Activated CD8-positive, alpha-beta memory T cell treated with anti-CD3 and anti-CD28 coated beads for 36 hours (primary cell): ENCODE measurements around the gene DHPS. TPM values are rescaled to one million over a fixed set of nuclear protein-coding genes. Genes with fewer than 3 reads are reported as not detected.
"Not testable (repeated sequence)": the region's sequence is repeated elsewhere in the genome, so short reads cannot be mapped to it uniquely, and the experiment has no call there.

Experiments
- CTCF ChIA-PET: fragments of 350-600 bp; sonication (Branson Sonifier 250); formaldehyde crosslinking; loops from one replicate; lab custom pipeline; 2021; ENCODE audit warnings: antibody characterized with exemption; lab: Charles Lee
- POLR2A ChIA-PET: fragments of 350-600 bp; sonication (Branson Sonifier 250); formaldehyde crosslinking; loops from one replicate; lab custom pipeline; 2021; ENCODE audit warnings: antibody characterized with exemption; lab: Charles Lee
- total RNA-seq, 2 experiments: library from RNA; stranded (reverse); gene quantifications; one replicate each; pipeline ENCODE4 v1.2.3, GENCODE V29; 2021

DHPS gene
- total RNA-seq, 2 experiments from 2014 or later = 100 to 106 TPM

- POLR2A ChIA-PET = interaction anchor here (1.3 kb wide), 1 partner anchor 8 kb away, joined by 4 read pairs; no protein-coding TSS in a partner anchor
- CTCF ChIA-PET = interaction anchor here (0.6 kb wide), 1 partner anchor 59 kb away, joined by 3 read pairs; no protein-coding TSS in a partner anchor
Observed at GRCh38 chr19:12713304-12713703, 31.6 kb upstream of the DHPS start.

GRCh38 chr19:12712077-12712476, 30.4 kb upstream of the DHPS start:
- POLR2A ChIA-PET = not testable (repeated sequence)
- CTCF ChIA-PET = interaction anchor here (0.7 to 0.9 kb wide), 3 partner anchors 30 to 85 kb away, joined by 3 to 4 read pairs (median 3); no protein-coding TSS in a partner anchor

GRCh38 chr19:12711187-12711586, 29.5 kb upstream of the DHPS start:
- ChIA-PET POLR2A (interaction anchor here (1.9 kb wide), 1 partner anchor 14 kb away, joined by 5 read pairs; the partner anchor contains the start of gene FBXW9), CTCF (interaction anchor here (0.6 to 0.7 kb wide), 2 partner anchors 11 to 92 kb away, joined by 3 read pairs; no protein-coding TSS in a partner anchor)

- ChIA-PET POLR2A (interaction anchor here (0.6 kb wide), 1 partner anchor 84 kb away, joined by 3 read pairs; no protein-coding TSS in a partner anchor), CTCF (interaction anchor here (1.1 to 1.6 kb wide), 2 partner anchors 11 to 52 kb away, joined by 3 to 4 read pairs; no protein-coding TSS in a partner anchor)
Observed at GRCh38 chr19:12708641-12709040, 27.0 kb upstream of the DHPS start.

- ChIA-PET CTCF (interaction anchor here (0.7 to 2.0 kb wide), 3 partner anchors 12 to 142 kb away, joined by 3 to 6 read pairs (median 4); no protein-coding TSS in a partner anchor), POLR2A (no interaction called here)
Observed at GRCh38 chr19:12706332-12706718, 24.6 kb upstream of the DHPS start.

- ChIA-PET POLR2A (no interaction called here), CTCF (interaction anchor here (0.7 to 2.0 kb wide), 3 partner anchors 12 to 142 kb away, joined by 3 to 6 read pairs (median 4); no protein-coding TSS in a partner anchor)
Observed at GRCh38 chr19:12705654-12706331, 24.1 kb upstream of the DHPS start.

GRCh38 chr19:12705169-12705568, 23.5 kb upstream of the DHPS start:
- ChIA-PET POLR2A (no interaction called here), CTCF (no interaction called here)

GRCh38 chr19:12703046-12703445, 21.4 kb upstream of the DHPS start:
- ChIA-PET CTCF (no interaction called here), POLR2A (no interaction called here)

- ChIA-PET POLR2A (no interaction called here), CTCF (no interaction called here)
Observed at GRCh38 chr19:12701596-12702282, 20.1 kb upstream of the DHPS start.

- CTCF ChIA-PET = no interaction called here
- POLR2A ChIA-PET = no interaction called here
Observed at GRCh38 chr19:12698138-12698537, 16.5 kb upstream of the DHPS start.

GRCh38 chr19:12697425-12697824, 15.7 kb upstream of the DHPS start:
- CTCF ChIA-PET = interaction anchor here (0.7 to 1.6 kb wide), 5 partner anchors 11 to 60 kb away, joined by 3 to 8 read pairs (median 4); no protein-coding TSS in a partner anchor
- POLR2A ChIA-PET = interaction anchor here (1.7 kb wide), 1 partner anchor 13 kb away, joined by 5 read pairs; no protein-coding TSS in a partner anchor

- ChIA-PET CTCF (interaction anchor here (0.5 to 1.6 kb wide), 12 partner anchors 12 to 166 kb away, joined by 3 to 8 read pairs (median 4); a partner anchor contains a TSS), POLR2A (interaction anchor here (0.6 to 1.7 kb wide), 7 partner anchors 10 to 817 kb away, joined by 3 to 21 read pairs (median 7); no protein-coding TSS in a partner anchor)
Observed at GRCh38 chr19:12696366-12697335, 15.0 kb upstream of the DHPS start, which contains the start of gene FBXW9. TSS of gene FBXW9 (minus strand) at chr19:12696631. CDS start at chr19:12696581, 50 bp downstream.

GRCh38 chr19:12695997-12696365, 14.3 kb upstream of the DHPS start:
- POLR2A ChIA-PET = interaction anchor here (1.0 to 1.7 kb wide), 3 partner anchors 11 to 364 kb away, joined by 5 to 21 read pairs (median 5); no protein-coding TSS in a partner anchor
- CTCF ChIA-PET = interaction anchor here (1.0 to 1.6 kb wide), 4 partner anchors 24 to 152 kb away, joined by 4 to 8 read pairs (median 4); a partner anchor contains a TSS

- ChIA-PET POLR2A (interaction anchor here (0.7 to 1.2 kb wide), 2 partner anchors 10 to 17 kb away, joined by 4 to 21 read pairs; no protein-coding TSS in a partner anchor), CTCF (interaction anchor here (1.0 to 1.2 kb wide), 2 partner anchors 26 to 66 kb away, joined by 4 read pairs; a partner anchor contains a TSS)
Observed at GRCh38 chr19:12695514-12695913, 13.8 kb upstream of the DHPS start.

- ChIA-PET CTCF (interaction anchor here (1.2 kb wide), 1 partner anchor 66 kb away, joined by 4 read pairs; no protein-coding TSS in a partner anchor), POLR2A (interaction anchor here (0.7 kb wide), 1 partner anchor 17 kb away, joined by 4 read pairs; no protein-coding TSS in a partner anchor)
Observed at GRCh38 chr19:12695096-12695495, 13.4 kb upstream of the DHPS start.

- CTCF ChIA-PET = no interaction called here
Observed at GRCh38 chr19:12694641-12695040, 13.0 kb upstream of the DHPS start.

GRCh38 chr19:12692960-12693359, 11.3 kb upstream of the DHPS start:
- POLR2A ChIA-PET = no interaction called here
- CTCF ChIA-PET = no interaction called here

More at GRCh38 chr19:12694641-12695040, 13.0 kb upstream of the DHPS start:
- POLR2A ChIA-PET = interaction anchor here (1.0 kb wide), 1 partner anchor 28 kb away, joined by 7 read pairs; no protein-coding TSS in a partner anchor
